Adrenal gland (tissue), 5 donors: Measurements from ENCODE around the gene RPL19.

Source experiments
- CTCF ChIP-seq, 6 experiments: fragments of 450-650 bp in 4 of 6; fragments of 200-600 bp in 2 of 6; sonication (generic) in 1 of 6; IDR thresholded peaks; 1 replicate in 5 of 6; 2 replicates in 1 of 6; pipeline versions ENCODE4 v1.5.1 to v1.8.0; 2016 to 2021; ENCODE audit warnings: antibody characterized with exemption in 6 of 6, mild to moderate bottlenecking in 2 of 6, moderate library complexity in 1 of 6
- POLR2A ChIP-seq, 2 donors: fragments of 450-650 bp; IDR thresholded peaks; one replicate each; pipeline ENCODE4 v1.6.1; 2017; ENCODE audit warnings: antibody characterized with exemption in 2 of 2, mild to moderate bottlenecking in 2 of 2, moderate library complexity in 1 of 2
- donor health status: DM: no; HTN: no; CAD: no.

GRCh38 chr17:39196808-39197291 is 3.2 kb upstream of the RPL19 start:
- TF ChIP-seq POLR2A (IDR thresholded peaks at IDR 0.05) (no peak), CTCF (IDR thresholded peaks at IDR 0.05) (no peak)
